ENCODE data around the gene NCS1. TPM values are rescaled to one million over a fixed set of nuclear protein-coding genes. Genes with fewer than 3 reads are reported as not detected.

NCS1 gene
- total and polyA plus RNA-seq, 9 of the 15 experiments (the other 6 are each of a cell fraction or from before 2014, with no cell fraction given): 0.28 to 27.0 (median 9.6) TPM

- TF ChIP-seq, protein P1, sequence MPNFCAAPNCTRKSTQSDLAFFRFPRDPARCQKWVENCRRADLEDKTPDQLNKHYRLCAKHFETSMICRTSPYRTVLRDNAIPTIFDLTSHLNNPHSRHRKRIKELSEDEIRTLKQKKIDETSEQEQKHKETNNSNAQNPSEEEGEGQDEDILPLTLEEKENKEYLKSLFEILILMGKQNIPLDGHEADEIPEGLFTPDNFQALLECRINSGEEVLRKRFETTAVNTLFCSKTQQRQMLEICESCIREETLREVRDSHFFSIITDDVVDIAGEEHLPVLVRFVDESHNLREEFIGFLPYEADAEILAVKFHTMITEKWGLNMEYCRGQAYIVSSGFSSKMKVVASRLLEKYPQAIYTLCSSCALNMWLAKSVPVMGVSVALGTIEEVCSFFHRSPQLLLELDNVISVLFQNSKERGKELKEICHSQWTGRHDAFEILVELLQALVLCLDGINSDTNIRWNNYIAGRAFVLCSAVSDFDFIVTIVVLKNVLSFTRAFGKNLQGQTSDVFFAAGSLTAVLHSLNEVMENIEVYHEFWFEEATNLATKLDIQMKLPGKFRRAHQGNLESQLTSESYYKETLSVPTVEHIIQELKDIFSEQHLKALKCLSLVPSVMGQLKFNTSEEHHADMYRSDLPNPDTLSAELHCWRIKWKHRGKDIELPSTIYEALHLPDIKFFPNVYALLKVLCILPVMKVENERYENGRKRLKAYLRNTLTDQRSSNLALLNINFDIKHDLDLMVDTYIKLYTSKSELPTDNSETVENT (CRISPR knock-in tag; IDR thresholded peaks at IDR 0.05): no peak
- no peak for TF ChIP-seq DACH1 (IDR thresholded peaks at IDR 0.05; ENCODE audit: partially characterized antibody)
- TF ChIP-seq NBN (IDR thresholded peaks at IDR 0.05; ENCODE audit: low read depth): no peak
- TF ChIP-seq RBM22 (IDR thresholded peaks at IDR 0.05; ENCODE audit: low read depth, low read length, poor library complexity, severe bottlenecking): no peak
- TF ChIP-seq ZEB2 (IDR thresholded peaks at IDR 0.05): no peak
- TF ChIP-seq, protein P2, sequence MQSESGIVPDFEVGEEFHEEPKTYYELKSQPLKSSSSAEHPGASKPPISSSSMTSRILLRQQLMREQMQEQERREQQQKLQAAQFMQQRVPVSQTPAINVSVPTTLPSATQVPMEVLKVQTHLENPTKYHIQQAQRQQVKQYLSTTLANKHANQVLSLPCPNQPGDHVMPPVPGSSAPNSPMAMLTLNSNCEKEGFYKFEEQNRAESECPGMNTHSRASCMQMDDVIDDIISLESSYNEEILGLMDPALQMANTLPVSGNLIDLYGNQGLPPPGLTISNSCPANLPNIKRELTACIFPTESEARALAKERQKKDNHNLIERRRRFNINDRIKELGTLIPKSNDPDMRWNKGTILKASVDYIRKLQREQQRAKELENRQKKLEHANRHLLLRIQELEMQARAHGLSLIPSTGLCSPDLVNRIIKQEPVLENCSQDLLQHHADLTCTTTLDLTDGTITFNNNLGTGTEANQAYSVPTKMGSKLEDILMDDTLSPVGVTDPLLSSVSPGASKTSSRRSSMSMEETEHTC (IDR thresholded peaks at IDR 0.05): no peak
- no peak for TF ChIP-seq ZNF407 (IDR thresholded peaks at IDR 0.05; ENCODE audit: low read depth)
- TF ChIP-seq ZNF583 (CRISPR knock-in tag; IDR thresholded peaks at IDR 0.05): peak; percentile 99
- TF ChIP-seq CHD2 (IDR thresholded peaks at IDR 0.05; ENCODE audit: low read depth, low read length): no peak
- TF ChIP-seq, protein P3, sequence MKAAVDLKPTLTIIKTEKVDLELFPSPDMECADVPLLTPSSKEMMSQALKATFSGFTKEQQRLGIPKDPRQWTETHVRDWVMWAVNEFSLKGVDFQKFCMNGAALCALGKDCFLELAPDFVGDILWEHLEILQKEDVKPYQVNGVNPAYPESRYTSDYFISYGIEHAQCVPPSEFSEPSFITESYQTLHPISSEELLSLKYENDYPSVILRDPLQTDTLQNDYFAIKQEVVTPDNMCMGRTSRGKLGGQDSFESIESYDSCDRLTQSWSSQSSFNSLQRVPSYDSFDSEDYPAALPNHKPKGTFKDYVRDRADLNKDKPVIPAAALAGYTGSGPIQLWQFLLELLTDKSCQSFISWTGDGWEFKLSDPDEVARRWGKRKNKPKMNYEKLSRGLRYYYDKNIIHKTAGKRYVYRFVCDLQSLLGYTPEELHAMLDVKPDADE (conservative IDR thresholded peaks at IDR 0.05; ENCODE audit: control insufficient read depth, low read depth, low read length): no peak
- TF ChIP-seq NFXL1 (CRISPR knock-in tag; IDR thresholded peaks at IDR 0.05): peak; percentile 95
- peak; percentile 98 for TF ChIP-seq HBP1 (CRISPR knock-in tag; IDR thresholded peaks at IDR 0.05)
- no peak for TF ChIP-seq ZNF436 (CRISPR knock-in tag; IDR thresholded peaks at IDR 0.05)
These were observed 21.3 kb upstream of the NCS1 start (continued) for GRCh38 chr9:130150779-130151382.

Measured in K562 (cell line).